Effector memory CD4-positive, alpha-beta T cell (primary cell): Measurements from ENCODE around the gene PLXND1.
"Not testable (repeated sequence)": the region's sequence is repeated elsewhere in the genome, so short reads cannot be mapped to it uniquely, and the experiment has no call there.

Source experiments
- DNase-seq, 3 donors: peaks; one replicate each; pipeline ENCODE4 v3.0.0-alpha.2; 2020
- H3K27ac ChIP-seq: 2 replicates; pipeline ENCODE4 v1.7.0; 2013; ENCODE audit warnings: mild to moderate bottlenecking, low read length, moderate library complexity; ENCODE audit not compliant: insufficient read depth, poor library complexity, severe bottlenecking
- H3K27me3 ChIP-seq: replicated peaks from 2 replicates; pipeline ENCODE4 v1.7.0; 2013; ENCODE audit warnings: mild to moderate bottlenecking, low read length; ENCODE audit not compliant: insufficient read depth, control insufficient read depth, poor library complexity, severe bottlenecking
- H3K36me3 ChIP-seq: 2 replicates; pipeline ENCODE4 v1.7.0; 2013; ENCODE audit warnings: mild to moderate bottlenecking, low read length, moderate library complexity; ENCODE audit not compliant: control insufficient read depth, insufficient read depth
- H3K4me1 ChIP-seq: 2 replicates; pipeline ENCODE4 v1.7.0; 2013; ENCODE audit warnings: low read length, mild to moderate bottlenecking; ENCODE audit not compliant: control insufficient read depth, insufficient read depth, poor library complexity, severe bottlenecking
- H3K4me3 ChIP-seq: 2 replicates; pipeline ENCODE4 v1.7.0; 2013; ENCODE audit warnings: low read length, low read depth, mild to moderate bottlenecking; ENCODE audit not compliant: insufficient read depth, poor library complexity, severe bottlenecking
- H3K9me3 ChIP-seq: 2 replicates; pipeline ENCODE4 v1.7.0; 2013; ENCODE audit warnings: mild to moderate bottlenecking, low read length, moderate library complexity; ENCODE audit not compliant: control insufficient read depth

Gene PLXND1

DNA sequence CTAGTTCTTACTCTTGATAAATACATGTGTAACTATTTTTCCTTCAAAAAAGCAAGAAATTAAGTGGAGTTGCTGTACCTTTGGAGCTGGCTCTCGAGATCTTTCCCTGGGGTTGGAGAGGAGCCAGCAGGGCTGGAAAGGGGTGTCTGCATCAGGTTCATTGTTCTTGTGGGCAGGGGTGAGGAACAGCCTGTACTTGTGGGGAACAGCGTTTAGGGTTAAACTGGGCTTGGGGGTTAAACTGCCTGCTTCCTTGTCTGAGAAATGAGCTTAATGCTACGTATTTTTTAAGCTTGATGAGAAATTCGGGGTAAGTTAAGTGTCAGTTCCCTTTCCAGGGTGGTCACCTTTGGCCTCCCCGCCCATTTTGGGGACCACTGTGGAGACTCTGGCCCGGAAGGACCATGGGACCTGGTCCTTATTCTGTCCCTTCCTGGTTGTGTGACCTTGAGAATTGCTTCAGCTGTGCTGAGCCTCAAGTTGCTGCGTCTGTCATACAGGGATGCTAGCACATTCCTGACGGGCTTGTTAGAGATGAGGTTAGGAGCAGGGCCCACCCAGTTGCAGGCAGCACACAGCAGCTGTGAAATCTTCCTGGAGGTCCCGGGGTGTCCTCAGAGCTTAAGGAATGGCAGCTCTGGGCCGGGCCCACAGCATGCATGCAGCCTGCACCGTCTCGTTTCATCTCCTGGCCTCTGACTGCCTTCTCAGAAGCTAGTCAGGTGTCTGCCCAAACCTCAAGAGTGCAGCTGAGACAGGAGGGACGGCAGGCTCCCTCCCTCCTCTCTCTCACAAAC is 51.9 kb downstream of the PLXND1 start:
- Histone ChIP-seq H3K27me3 (no peaks in the 10 kb centered on the region), H3K4me1 (no peaks in the 10 kb centered on the region), H3K4me3 (no peak overlapping the region), H3K36me3 (no peaks in the 10 kb centered on the region), H3K9me3 (no peaks in the 10 kb centered on the region), H3K27ac (no peak overlapping the region)
- no peak for DNase-seq

DNA sequence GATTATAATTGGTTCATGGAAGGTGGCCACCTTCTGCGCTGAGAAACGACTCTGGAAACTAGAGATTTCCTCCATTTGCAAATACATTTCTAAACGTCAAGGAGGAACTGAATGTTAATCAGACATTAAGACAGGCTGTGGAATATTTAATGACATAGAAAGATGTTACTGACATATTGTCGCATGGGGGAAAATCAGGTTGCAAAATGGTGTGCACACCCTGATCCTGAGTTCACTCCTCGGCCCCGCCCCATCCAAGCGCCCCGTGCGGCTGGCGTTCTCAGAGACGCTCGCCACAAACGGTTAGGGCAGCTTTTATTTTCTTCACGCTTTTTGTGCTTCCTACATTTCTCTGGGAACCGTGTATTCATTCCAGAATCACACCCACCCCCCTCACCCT is 52.8 kb downstream of the PLXND1 start:
- no peaks in the 10 kb centered on the region for H3K4me1 ChIP-seq
- H3K27me3 ChIP-seq: no peaks in the 10 kb centered on the region
- no peak overlapping the region for H3K27ac ChIP-seq
- H3K36me3 ChIP-seq: no peaks in the 10 kb centered on the region
- DNase-seq: no peak
- no peaks in the 10 kb centered on the region for H3K9me3 ChIP-seq
- H3K4me3 ChIP-seq: no peak overlapping the region

DNA sequence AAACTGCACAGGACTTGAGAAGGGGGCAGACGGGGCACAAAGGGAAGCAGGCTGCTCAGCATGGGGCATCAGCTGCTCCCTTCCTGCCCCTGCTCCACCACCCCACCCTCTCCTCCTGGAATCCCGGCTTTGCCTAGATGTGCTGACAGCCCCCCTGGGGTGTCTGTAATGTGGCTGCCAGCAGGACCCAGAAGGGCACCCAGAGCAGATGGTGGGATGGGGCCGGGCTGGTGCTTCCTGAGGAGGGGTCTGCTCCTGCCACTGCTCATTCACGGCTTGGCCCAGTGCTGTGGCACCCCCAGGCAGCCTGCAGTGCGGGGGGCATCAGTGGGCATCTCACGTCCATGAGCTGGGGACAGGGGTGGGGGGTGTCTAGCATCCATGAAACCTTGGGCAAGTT is 53.3 kb downstream of the PLXND1 start:
- no peak overlapping the region for H3K4me3 ChIP-seq
- DNase-seq: no peak
- no peak overlapping the region for H3K27ac ChIP-seq
- no peaks in the 10 kb centered on the region for H3K36me3 ChIP-seq
- no peaks in the 10 kb centered on the region for H3K4me1 ChIP-seq
- no peaks in the 10 kb centered on the region for H3K27me3 ChIP-seq
- H3K9me3 ChIP-seq: no peaks in the 10 kb centered on the region

DNA sequence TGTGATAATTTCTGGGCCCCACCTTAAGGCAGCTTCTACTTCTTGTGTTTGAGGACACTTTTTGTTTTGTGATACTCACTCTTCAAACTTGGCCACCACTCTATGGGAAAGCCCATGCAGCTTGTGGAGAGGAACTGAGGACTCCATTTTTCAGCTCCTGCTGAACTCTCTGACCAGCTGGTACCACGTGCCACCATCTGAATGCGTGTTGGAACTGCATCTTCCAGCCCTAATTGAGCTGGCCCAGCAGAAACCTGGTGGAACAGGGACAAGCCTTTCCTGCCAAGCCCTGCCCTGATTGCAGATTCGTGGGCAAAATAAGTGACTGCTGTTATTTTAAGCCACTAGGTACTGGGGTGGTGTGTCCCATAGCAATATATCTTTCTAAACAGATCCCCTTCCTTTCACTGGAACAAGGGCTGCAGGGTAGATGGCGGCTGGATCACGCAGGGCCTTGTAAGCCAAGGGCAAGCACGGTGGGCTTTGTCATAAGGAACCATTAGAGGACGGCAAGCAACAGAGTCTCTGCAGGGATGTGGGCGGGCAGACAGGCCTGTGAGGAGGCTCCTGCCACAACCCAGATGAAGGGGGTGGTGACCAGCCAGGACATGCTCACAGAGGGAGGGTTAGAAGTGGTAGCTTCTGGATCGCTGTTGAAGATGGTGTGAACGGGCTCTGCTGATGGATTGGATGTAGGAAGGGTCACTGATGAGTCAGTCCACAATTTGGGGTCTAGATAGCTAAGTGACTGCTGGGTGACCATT is 54.0 kb downstream of the PLXND1 start:
- Histone ChIP-seq H3K36me3 (no peaks in the 10 kb centered on the region), H3K27me3 (no peaks in the 10 kb centered on the region), H3K27ac (no peak overlapping the region), H3K4me3 (no peak overlapping the region), H3K9me3 (no peaks in the 10 kb centered on the region), H3K4me1 (no peaks in the 10 kb centered on the region)
- DNase-seq: no peak

DNA sequence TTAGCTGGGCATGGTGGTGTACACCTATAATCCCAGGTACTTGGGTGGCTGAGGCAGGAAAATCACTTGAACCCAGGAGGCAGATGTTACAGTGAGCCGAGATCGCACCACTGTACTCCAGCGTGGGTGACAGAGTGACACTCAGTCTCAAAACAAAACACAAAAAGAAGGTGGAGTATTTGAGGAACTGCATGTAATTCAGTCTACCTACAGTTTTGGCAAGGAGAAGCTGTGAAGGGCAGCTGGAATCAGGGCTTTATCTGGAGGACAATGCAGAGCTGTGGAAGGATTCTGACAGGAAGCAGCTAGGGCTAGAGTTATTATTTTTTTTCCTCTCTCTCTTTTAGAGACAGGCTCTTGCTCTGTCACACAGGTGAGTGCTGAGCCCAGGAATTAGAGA is 56.7 kb downstream of the PLXND1 start:
- Histone ChIP-seq H3K4me3 (no peak overlapping the region), H3K9me3 (no peaks in the 10 kb centered on the region), H3K36me3 (no peaks in the 10 kb centered on the region), H3K27me3 (no peaks in the 10 kb centered on the region), H3K4me1 (no peaks in the 10 kb centered on the region), H3K27ac (no peak overlapping the region)
- DNase-seq: no peak

DNA sequence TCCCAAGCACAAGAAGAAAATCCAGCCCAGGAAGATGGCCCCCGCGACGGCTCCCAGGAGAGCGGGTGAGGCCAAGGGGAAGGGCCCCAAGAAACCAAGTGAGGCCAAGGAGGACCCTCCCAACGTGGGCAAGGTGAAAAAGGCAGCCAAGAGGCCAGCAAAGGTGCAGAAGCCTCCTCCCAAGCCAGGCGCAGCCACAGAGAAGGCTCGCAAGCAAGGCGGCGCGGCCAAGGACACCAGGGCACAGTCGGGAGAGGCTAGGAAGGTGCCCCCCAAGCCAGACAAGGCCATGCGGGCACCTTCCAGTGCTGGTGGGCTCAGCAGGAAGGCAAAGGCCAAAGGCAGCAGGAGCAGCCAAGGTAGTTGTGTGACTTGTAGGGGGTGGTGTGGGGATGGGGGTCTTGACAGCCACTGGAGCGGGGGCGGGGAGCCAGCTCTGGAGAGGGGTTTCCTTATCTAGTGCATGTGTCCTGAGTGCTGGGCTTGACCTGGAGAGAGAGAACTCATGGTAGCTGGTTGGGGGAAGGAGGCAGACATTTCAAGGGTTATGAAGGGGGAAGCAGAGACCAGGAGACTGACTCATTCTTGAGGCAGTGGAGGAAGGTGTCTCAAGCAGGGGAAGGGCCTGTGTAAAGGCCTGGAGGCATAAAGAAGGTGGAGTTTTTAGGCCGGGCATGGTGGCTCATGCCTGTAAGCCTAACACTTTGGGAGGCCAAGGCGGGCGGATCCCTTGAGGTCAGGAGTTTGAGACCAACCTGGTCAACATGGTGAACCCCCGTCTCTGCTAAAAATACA is 57.3 kb downstream of the PLXND1 start:
- H3K4me3 ChIP-seq: no peak overlapping the region
- no peak for DNase-seq
- no peaks in the 10 kb centered on the region for H3K27me3 ChIP-seq
- H3K36me3 ChIP-seq: no peaks in the 10 kb centered on the region
- H3K27ac ChIP-seq: no peak overlapping the region
- no peaks in the 10 kb centered on the region for H3K4me1 ChIP-seq
- no peaks in the 10 kb centered on the region for H3K9me3 ChIP-seq

DNA sequence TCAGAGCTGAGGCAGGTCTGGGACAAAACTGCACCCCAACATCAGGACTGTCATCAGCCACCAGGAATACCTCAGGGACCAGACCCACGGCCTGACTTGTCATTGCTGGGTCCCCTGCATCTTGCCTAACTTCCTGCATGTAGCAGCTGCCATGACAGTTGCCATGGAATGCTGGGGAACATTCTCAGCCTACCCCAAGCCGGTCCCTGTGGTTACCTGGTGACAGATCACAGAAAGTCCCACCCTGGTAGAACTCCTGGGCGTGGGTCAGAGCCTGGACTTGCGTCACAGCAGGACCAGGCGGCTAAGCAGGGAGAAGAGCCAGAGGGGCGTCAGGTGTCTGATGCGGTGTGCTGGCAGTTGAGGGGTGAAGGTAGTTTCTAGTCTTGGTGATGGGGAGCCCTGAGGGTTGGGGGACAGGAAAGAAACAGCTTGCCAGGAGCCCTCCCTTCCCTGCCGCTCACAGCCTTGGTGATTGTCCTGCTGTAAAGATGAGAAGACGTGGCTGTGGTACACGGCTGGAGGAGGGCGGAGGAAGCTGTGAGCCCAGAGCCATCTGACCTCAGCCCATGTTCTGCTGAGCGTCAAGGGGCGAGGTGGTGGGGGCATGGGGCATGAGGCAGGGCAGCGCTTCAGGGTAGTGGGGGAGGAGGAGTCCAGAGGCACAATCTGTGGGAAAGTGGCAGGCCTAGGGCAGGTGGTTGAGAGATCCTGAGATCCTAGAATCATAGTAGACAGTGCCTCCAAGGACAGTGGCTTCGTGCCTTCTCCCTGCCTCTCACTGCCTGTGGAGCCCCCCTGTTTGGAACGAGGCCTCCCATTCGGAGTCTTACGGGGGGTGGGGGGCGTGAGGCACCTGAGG is 58.1 kb downstream of the PLXND1 start:
- no peaks in the 10 kb centered on the region for H3K4me1 ChIP-seq
- H3K9me3 ChIP-seq: no peaks in the 10 kb centered on the region
- H3K36me3 ChIP-seq: no peaks in the 10 kb centered on the region
- no peak overlapping the region for H3K4me3 ChIP-seq
- no peak for DNase-seq
- H3K27ac ChIP-seq: no peak overlapping the region
- no peaks in the 10 kb centered on the region for H3K27me3 ChIP-seq

DNA sequence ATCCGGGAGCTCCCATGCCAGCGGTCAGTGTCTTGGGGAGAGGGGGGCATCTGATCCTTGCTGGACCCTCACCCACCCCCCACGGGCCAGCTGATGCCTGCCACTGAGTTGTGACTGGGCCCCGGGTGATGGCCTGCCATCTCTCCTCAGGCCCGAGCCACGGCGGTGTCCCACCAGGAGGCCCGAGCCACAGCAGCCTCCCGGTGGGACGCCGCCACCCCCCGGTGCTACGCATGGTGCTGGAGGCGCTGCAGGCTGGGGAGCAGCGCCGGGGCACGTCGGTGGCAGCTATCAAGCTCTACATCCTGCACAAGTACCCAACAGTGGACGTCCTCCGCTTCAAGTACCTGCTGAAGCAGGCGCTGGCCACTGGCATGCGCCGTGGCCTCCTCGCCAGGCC is 59.2 kb downstream of the PLXND1 start:
- Histone ChIP-seq H3K4me3 (no peak overlapping the region), H3K4me1 (no peaks in the 10 kb centered on the region), H3K27me3 (no peaks in the 10 kb centered on the region), H3K36me3 (no peaks in the 10 kb centered on the region), H3K27ac (no peak overlapping the region), H3K9me3 (no peaks in the 10 kb centered on the region)
- no peak for DNase-seq

DNA sequence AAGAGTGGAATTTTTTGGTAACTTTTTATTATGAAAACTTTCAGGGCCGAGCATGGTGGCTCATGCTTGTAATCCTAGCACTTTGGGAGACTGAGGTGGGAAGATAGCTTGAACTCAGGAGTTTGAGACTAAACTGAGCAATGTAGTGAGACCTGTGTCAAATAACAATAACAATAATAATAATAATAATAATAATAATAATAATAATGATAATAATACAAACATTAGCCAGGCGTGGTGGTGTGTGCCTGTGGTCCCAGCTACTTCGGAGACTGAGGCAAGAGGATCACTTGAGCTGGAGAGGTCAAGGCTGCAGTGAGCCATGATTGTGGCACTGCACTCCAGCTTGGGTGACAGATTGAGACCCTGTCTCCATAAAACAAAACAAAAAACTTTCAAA is 60.5 kb downstream of the PLXND1 start:
- not testable (repeated sequence) for H3K27me3 ChIP-seq, H3K27ac ChIP-seq, H3K4me1 ChIP-seq, DNase-seq, H3K4me3 ChIP-seq, H3K36me3 ChIP-seq, H3K9me3 ChIP-seq
